Measurements from ENCODE around the gene NBPF1.
"Not testable (repeated sequence)": the region's sequence is repeated elsewhere in the genome, so short reads cannot be mapped to it uniquely, and the experiment has no call there.

NBPF1 gene

DNA sequence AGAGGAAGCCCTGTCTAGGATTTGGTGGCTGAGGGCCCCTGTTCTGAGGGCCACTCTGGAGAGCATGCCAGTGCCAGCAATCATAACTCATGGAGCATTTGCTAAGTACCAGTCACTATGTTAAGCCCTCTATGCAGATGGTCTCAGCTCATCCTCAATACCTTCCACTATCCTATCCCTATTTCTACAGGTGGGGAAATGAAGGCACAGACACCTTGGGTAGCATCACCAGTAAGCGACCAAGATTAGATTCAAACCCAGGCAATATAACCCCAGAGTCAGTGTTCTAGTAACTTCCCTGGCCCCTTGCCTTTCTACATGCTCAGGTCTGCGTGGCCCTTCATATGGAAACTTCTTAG lies 7.9 kb upstream of the NBPF1 start:
- peak overlapping the region; percentile 39; the same call in 1 of the 2 replicates for H3K27ac ChIP-seq

DNA sequence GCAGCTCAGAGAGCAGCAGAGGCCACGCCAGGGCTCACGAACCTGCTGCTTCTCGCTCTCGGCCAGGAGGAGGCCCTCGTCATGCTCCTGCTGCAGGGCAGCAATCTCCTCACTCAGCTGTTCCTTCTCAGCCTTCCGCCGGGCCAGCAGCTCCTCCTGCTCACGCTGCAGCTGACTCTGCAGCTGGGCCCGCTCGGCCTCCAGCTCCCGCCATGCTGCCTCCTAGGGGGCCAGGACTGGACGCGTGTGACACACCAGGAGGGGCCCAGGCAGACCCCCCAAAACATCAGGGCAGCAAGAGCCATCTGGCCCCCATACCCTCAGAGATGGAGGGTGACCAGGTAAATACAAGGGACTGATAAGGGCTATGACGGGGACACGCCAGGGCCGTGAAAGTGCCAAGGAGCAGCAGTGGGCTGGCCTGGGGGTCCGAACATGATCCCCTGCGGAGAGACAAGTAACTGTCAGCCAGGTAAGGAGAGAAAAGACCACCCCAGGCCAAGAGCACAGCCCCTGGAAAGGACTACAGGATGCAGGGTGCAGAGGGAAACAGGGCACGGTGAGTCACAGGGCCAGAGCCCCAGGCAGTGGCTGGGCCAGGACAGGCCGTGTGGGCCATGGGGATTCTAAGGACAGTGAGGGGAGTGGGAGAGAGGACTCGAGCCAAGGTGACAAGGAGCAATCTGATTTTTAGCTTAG lies 6.6 kb upstream of the NBPF1 start:
- H3K27ac ChIP-seq: not testable (repeated sequence)

More for the DNA sequence above, 7.9 kb upstream of the NBPF1 start:
- TF ChIP-seq, protein P1, sequence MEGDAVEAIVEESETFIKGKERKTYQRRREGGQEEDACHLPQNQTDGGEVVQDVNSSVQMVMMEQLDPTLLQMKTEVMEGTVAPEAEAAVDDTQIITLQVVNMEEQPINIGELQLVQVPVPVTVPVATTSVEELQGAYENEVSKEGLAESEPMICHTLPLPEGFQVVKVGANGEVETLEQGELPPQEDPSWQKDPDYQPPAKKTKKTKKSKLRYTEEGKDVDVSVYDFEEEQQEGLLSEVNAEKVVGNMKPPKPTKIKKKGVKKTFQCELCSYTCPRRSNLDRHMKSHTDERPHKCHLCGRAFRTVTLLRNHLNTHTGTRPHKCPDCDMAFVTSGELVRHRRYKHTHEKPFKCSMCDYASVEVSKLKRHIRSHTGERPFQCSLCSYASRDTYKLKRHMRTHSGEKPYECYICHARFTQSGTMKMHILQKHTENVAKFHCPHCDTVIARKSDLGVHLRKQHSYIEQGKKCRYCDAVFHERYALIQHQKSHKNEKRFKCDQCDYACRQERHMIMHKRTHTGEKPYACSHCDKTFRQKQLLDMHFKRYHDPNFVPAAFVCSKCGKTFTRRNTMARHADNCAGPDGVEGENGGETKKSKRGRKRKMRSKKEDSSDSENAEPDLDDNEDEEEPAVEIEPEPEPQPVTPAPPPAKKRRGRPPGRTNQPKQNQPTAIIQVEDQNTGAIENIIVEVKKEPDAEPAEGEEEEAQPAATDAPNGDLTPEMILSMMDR (IDR thresholded peaks at IDR 0.05): no peak; the same call in none of the 2 replicates
- no peak for TF ChIP-seq ZFX (IDR thresholded peaks at IDR 0.05; ENCODE audit: borderline replicate concordance)

DNA sequence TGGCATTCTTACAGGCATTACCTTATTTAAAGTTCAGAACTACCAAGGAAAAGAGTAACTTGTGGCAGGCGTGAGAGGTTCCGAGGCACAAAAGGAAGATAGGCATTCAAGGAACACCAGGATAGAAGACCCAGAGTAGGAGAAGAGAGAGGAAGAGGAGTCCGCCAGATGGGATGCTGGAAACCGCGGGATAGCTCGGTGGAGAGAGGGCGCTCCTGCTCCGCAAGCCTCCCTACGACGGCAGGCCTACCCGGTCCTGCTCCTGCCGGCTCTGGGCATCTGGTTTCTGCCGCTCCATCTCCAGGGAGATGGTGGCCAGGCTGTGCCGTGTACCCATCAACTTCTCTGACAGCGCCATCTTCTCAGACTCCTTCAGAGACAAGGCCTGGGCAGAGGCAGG lies 5.4 kb upstream of the NBPF1 start:
- no peak overlapping the region for H3K27ac ChIP-seq
- TF ChIP-seq, protein P1 (IDR thresholded peaks at IDR 0.05): peak; percentile 13; the same call in 1 of the 2 replicates
- no peak for TF ChIP-seq ZFX (IDR thresholded peaks at IDR 0.05; ENCODE audit: borderline replicate concordance)

DNA sequence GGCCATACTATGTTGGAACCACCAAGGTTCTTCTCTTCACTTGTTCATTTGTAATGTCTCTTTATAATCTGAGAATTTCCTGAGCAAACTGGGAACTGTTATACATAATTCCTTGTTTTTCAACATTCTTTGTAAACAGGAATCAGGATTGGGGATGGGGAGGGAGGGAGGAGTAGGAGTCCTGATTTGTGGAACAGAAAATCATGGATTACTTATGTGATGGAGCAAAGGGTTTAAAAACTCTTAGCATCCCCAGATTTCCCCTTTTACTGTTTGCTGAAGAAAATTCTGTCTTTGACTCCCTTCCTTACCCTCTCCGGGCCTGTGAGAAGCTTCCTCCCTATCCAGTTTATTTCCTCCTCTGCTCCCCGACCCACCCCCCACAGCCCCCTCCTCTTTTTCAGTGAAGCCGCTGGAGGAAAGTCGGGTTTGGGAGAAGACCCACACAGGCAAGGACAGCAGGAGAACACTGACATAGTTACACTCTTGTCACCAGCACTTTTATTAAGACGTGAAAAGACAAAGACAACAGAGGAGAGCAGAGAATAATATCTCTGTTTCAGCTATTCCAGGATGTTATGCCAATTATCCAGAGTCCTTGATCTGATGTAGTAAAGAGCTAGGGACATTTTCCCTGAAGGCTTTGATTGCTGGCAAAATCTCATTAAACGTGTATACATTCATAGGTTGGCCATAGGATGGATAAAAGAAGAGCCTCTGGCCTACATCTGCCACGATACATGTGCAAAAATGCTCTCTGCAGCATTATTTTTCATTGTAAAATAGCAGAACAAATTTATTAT lies 4.6 kb upstream of the NBPF1 start:
- H3K27ac ChIP-seq: no peak overlapping the region
- no peak for TF ChIP-seq ZFX (IDR thresholded peaks at IDR 0.05; ENCODE audit: borderline replicate concordance)
- TF ChIP-seq, protein P1 (IDR thresholded peaks at IDR 0.05): no peak

DNA sequence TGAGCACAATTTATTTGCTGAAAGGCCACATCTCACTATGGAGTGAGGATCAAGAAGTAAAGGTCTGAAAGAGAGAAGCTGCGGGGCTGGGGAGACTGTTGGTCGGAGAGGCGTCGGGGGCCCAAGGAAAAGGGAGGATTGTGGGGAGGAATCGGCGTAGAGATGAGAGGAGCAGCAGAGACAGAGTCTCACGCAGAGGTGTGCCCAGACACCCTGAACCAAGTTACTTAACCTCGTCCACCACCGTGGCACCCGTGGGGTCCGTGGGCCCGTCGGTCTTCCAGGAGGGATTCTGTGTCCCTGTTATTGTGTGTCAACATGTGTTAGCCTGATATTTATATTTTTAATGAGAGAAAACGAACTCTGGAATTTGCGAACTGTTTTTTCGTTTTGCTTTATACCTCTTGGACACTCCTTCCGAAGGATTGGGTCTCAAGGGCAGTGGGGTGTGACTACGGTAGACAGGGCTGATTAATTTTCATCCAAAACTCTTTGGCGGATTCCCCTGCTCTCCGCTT lies 3.8 kb upstream of the NBPF1 start:
- no peak overlapping the region for H3K27ac ChIP-seq
- TF ChIP-seq, protein P1 (IDR thresholded peaks at IDR 0.05): no peak

DNA sequence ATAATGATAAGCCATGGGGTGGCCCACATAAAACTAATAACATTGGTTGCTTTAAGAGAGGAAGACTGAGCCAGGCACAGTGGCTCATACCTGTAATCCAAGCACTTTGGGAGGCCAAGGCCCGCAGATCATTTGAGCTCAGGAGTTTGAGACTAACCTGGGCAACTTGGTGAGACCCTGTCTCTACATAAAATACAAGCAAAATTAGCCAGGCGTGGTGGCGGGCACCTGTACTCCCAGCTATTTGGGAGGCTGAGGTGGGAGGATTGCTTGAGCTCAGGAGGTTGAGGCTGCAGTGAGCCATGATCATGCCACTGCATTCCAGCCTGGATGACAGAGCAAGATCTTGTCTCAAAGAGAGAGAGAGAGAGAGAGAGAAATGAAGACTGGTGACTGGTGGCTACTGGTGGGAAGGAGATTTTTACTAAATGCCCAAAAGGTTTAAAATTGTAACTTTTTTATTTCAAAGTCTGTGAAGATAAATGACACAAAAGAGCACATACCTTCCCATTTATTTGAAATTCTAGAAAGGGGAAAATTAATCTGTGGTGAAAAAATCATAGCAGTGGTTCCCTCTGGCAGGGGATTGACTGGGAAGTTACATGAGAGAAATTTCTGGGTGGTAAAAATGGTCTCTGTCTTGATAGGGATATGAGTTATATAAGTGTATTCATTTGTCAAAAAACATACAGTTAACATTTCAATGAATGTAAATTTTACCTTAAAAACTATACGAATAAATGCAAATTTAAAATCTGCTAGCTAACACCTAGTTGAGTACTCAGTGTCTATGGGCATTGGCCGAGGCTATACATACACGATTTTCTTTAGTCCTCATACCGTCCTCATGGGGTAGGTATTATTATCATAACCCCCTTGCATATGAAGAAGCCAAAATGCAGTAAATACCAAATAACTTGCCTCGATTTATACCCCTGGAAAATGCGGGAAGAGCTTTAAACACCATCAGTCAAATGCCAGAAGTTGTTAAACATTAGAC lies 2.2 kb upstream of the NBPF1 start:
- TF ChIP-seq ZFX (IDR thresholded peaks at IDR 0.05; ENCODE audit: borderline replicate concordance): no peak
- TF ChIP-seq, protein P1 (IDR thresholded peaks at IDR 0.05): peak; percentile 11; the same call in 1 of the 2 replicates
- H3K27ac ChIP-seq: no peak overlapping the region

Data from 22Rv1 (cell line).